ENCODE measurements around the gene DCST2.

Gene DCST2

DNA sequence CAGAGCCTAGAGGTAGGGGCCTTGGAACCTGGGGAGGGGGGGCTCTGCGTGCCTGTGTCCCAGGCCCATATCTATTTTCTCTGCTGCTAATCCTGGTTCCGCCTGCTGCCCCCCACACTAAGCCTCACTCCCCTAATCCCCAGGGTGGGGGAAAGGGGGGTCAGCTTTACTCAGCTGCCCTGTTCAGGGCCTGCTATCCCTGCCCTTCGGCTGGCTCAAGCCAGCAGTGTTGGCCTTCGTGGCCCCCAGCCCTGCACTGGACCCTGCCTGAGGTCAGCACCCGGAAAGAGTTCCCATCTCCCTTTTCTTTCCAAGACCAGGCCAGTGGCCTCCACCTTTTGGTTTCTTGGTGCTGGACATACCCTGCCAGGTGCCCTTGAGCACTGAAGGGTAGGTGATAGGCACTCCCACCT, 22.6 kb downstream of the DCST2 start:
- TF ChIP-seq, protein P1, sequence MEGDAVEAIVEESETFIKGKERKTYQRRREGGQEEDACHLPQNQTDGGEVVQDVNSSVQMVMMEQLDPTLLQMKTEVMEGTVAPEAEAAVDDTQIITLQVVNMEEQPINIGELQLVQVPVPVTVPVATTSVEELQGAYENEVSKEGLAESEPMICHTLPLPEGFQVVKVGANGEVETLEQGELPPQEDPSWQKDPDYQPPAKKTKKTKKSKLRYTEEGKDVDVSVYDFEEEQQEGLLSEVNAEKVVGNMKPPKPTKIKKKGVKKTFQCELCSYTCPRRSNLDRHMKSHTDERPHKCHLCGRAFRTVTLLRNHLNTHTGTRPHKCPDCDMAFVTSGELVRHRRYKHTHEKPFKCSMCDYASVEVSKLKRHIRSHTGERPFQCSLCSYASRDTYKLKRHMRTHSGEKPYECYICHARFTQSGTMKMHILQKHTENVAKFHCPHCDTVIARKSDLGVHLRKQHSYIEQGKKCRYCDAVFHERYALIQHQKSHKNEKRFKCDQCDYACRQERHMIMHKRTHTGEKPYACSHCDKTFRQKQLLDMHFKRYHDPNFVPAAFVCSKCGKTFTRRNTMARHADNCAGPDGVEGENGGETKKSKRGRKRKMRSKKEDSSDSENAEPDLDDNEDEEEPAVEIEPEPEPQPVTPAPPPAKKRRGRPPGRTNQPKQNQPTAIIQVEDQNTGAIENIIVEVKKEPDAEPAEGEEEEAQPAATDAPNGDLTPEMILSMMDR (IDR thresholded peaks at IDR 0.05; ENCODE audit: low read depth, low read length): no peak
- no peak for DNase-seq (ENCODE audit: extremely low read depth, low read depth)

DNA sequence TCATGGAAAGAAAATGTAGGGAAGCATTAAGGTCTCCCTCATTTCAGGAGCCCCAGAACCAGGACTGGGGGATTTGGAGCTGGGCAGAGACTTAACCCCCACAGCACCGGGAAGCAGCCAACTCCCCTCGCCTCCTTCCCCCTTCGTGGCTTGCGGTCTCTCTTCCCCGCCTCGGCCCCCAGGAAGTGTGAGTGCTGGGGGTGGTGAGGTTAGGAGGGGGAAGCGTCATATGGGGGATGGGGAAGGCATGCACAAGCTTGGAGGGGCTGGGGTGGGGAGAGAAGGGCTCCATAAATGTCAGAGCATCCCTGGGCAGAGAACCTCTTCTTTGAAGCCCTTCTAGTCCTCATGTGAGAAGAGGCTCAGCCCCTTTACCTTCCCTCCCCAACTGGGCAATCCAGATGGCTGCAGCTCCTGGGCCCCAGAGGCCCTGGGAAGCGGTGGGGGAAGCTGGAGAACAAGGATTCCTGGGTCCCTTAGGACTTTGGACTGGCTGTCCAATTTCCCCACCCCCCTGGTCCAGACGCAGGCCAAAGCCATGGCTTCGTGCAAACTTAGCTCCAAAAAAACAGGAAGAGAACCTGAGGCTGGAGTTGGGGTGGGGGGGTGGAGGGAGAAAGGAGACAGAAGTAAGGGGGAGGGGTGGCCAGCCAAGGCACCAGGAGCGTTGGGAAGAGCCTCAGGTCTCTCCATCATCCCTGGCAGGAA, 23.2 kb downstream of the DCST2 start:
- DNase-seq (ENCODE audit: extremely low read depth, low read depth): no peak
- TF ChIP-seq, protein P1 (IDR thresholded peaks at IDR 0.05; ENCODE audit: low read depth, low read length): no peak

DNA sequence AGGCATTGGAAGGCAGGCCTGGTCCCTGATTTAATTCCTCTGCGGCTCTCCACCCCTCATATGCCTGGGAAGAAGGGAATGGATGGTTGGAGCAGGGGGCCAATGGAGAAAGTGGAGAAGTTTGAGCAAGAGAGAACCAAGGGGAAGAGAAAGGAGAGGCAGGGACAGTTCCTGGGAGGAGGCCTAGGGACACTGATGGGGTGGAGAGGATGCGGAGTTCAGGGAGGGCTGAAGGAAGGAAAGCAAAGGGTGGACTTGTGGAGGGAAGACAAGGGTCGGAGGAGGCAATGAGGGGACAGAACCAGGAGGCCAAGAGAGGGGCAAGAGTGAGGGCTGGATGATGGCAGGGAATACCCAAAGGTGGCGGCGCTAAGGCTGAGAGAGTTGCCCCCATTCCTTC, 23.8 kb downstream of the DCST2 start:
- DNase-seq (ENCODE audit: extremely low read depth, low read depth): no peak
- TF ChIP-seq, protein P1 (IDR thresholded peaks at IDR 0.05; ENCODE audit: low read depth, low read length): no peak

DNA sequence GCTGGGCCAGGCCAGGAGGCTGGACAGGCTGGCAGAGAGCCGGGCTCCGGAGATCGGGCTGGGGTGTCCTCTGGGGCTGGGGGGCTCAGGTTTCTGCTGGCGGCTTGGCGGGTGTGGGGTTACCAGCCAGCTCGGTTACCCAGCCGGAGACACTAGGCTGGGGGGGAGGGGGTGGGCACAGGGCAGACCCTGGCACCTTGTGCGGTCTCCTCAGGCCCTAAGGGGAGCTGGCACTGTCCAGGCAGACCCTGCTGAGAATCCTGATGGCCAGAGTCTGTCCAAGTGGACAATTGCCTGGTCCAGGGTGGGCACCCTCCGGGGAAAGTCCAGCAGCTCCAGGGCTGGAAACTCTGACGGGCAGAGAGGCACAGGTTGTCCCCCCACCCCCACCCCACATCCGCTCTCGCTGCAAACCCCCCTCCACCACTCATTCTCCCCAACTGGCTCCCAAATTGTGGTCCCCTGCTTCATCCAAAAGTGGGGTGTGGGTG, 24.3 kb downstream of the DCST2 start:
- no peak for DNase-seq (ENCODE audit: extremely low read depth, low read depth)
- TF ChIP-seq, protein P1 (IDR thresholded peaks at IDR 0.05; ENCODE audit: low read depth, low read length): no peak

DNA sequence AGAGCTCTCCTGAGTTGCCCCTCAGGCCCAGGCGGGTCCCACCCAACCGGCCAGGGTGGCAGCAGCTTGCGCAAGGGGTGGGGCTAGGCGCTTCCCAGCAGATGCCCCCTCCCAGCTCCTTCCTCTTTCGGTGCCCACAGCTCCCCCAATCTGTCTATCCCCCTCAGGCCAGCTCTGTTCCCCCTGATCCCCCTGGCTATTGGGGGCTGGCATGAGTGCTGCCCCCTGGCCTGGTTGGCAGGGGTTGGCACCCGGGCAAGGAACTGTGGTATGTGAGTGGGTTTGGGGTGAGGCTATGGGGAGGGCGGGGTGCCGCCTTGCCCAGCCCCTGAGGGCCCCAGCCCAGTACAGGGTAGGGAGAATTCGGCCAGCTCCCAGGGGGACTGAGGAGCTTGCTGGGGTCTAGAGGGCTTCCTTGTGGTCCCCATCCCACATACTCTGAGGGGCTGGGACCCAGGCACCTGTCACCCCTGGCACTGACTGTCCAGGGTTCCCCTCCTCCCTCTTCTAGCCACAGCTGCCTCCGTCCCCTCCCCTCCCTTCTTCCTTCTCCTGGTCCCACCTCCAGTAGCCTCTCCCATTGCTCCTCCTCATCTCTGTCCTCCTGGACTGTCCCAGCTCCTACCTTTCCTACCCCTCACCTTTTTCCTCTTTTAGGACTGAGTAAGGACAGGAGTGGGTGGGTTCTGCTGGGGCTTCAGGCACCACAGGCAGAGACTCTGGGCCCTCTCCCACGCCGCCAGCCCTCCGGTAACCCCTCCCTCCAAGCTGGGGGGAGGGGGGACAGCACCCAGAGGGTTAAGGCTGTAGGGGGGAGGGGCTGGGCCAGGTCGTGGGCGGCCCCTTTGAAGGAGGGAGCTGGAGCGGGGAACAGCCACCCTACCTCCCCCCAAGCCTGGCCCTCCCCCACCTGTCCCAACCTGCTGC, 25.3 kb downstream of the DCST2 start:
- TF ChIP-seq, protein P1 (IDR thresholded peaks at IDR 0.05; ENCODE audit: low read depth, low read length): no peak
- DNase-seq (ENCODE audit: extremely low read depth, low read depth): no peak

DNA sequence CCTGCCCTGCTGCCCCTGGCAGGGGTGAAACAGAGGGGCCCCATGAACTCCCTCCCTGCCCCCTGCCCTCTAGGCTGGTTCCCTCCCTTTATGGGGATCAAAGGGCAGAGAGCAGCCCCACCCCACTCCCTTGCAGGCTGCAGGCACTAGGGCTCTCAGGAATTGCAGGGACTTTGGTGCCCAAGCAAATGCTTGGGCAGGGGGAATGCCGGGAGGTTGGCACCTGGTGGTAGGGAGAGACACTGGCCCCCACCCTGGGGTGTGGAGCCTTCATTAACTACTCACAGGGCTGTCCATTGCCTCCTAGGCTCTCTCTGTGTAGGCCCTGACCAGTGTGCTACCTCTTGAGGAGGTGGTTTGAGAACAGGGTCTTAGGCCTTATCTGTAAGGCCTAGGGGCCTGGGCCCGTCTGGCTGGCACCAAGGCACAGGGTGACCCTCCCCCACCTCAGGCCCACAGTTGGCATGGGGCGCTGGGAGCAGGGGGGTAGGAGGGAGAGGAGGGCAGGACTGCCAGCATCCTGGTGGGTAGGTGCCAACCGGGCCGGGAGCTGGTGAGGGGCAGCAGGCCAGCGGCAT, 26.2 kb downstream of the DCST2 start:
- TF ChIP-seq, protein P1 (IDR thresholded peaks at IDR 0.05; ENCODE audit: low read depth, low read length): no peak
- no peak for DNase-seq (ENCODE audit: extremely low read depth, low read depth)
